ENCODE measurements around the gene SPECC1L.
A peak's percentile ranks its signal among the peaks of the same experiment; 100 is the strongest.

Gene SPECC1L

GRCh38 chr22:24322522-24322921, 51.9 kb downstream of the SPECC1L start:
- no peak for DNase-seq (ENCODE audit: low read depth)

DNA sequence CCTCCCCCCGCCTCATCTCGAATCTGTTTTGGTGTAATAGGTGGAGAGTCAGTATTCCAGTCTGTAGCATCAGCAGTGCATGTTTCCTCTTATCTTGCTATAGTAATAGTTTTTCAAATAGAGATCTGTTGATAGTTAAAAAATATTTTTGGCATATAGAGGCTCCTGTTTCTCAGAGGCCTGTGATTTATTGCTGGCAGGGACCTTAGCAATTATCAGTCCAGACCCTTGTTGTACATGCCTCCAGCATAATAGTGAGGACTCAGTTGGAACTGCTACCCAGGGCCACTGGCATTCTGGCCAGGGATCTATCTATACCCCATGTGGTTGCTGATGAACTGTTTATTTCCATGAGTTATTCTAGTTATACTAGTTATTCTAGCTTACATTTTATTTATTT, 52.6 kb downstream of the SPECC1L start:
- DNase-seq (ENCODE audit: low read depth), result no peak

GRCh38 chr22:24323695-24324094, 53.1 kb downstream of the SPECC1L start:
- DNase-seq (ENCODE audit: low read depth), result no peak

- DNase-seq (ENCODE audit: low read depth), result no peak
These were observed 53.5 kb downstream of the SPECC1L start for GRCh38 chr22:24324137-24324536.

GRCh38 chr22:24325105-24325757, 54.6 kb downstream of the SPECC1L start:
- DNase-seq (ENCODE audit: low read depth), result peak; percentile 78

- no peak for DNase-seq (ENCODE audit: low read depth)
These were observed 55.6 kb downstream of the SPECC1L start for GRCh38 chr22:24326266-24326665.

DNA sequence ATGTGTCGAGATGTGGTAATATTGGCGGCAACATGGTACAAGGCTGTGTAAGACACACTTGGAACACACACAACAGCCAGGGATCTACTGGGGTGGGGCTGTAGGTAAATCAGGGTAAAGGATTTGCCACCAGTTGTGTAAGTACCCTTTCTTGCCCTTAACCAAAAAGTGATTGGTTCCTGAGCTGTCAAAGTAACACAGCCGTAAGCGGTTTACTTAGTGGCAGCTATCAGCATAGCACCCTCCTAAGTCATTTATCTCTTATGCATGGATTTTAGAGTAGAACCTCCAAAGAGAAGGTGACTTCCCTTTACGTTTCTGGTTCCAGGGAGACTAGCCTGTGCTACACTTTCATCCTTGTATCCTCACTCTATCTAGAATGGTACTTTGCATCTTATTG, 57.2 kb downstream of the SPECC1L start:
- DNase-seq (ENCODE audit: low read depth), result no peak

DNA sequence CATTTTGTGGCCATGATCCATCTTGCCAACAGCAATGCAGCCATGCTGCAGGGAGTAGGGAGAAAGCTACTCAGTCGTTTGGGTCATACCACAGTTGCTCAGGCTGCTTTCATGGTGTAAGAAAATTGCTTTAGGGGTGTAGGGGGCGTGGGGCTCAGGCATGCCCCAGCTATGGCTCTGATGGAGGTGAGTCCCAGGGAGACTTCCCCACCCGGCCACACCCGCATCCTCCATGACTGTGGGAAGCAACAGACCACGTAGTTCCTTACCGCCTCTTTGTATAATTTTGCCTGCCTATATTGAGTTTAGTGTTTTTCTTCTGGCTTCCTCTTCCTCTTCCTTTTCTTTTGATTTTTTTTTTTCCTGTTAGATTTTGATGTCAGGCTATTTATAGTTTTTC, 58.8 kb downstream of the SPECC1L start:
- DNase-seq (ENCODE audit: low read depth), result no peak

DNA sequence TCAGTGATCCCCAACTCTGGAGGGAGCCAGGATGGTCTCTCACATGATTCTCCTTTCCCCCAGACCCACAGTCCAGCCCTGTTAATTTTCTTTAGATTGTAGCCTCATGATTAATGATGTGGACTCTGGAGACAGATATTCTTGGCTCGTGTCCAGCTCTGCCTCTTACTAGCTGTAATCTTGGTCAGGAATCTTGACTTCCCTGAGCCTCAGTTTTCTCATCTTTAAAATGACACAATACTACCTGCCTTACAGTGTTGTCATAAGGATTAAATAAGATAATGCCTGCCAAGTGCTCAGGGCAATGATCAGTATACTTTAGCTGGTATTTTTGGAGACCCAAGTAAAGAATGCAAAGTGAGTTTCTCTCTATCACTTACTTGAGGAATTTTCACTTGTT, 60.0 kb downstream of the SPECC1L start:
- no peak for DNase-seq (ENCODE audit: low read depth)

DNA sequence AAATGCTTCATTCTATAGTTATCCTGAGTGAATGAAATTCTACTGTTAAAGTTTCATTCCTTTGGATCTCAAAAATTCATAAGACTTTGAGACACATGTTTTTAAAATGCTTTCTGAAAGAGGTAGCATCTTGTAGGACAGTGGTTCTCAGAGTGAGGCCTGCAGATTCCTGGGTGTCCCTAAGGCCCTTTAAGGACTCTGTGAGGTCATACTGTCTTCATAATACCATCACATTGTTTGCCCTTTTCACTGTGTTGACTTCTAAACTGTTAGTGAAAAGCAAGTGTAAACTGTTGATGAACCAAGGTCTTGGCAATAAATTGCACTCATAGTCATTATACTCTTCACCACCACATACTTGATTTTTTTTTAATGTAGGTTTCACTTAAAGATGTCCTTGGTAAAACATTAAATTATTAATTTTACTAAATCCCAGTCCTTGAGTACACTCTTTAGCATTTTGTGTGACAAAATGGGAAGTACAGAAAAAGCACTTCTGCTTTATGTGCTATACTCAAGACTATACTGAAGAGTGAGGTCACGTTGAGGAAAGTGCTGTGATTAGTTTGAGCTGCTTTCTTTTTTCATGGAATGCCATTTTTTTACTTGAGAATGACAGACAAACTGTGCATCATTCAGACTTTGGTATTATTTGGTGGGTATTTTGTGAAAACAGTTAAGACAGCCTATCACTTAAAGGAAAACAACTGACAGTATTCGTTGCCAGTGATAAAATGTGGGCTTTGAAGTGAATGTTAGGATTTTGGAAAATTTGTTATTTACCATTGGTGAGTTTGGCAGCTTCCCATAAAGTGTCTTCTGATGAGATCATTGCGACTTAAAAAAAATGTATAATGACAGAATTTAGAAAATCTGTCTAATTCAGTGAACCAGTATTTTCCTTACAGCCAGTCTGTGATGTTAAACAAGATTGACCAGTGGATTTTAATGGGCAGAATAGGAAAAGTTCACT, 61.1 kb downstream of the SPECC1L start:
- DNase-seq (ENCODE audit: low read depth), result no peak

DNA sequence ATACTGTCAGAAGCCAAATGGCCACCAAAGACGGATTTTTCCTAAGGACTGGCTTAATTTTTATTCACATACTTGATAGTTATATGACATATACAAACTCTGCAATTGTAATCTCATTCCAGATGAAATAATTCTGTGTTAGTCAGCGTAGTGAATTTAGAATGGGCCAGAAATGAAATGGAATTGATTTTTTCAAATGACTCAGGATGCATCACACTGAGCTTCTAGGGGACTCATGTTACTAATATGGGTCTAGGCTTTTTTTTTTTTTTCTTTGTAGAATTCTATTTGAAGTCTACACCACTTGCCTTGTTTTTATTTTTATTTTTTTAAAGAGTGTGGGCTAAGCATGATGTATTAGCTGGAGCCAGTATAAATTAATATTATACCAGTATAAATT, 62.7 kb downstream of the SPECC1L start:
- DNase-seq (ENCODE audit: low read depth), result peak; percentile 74

DNA sequence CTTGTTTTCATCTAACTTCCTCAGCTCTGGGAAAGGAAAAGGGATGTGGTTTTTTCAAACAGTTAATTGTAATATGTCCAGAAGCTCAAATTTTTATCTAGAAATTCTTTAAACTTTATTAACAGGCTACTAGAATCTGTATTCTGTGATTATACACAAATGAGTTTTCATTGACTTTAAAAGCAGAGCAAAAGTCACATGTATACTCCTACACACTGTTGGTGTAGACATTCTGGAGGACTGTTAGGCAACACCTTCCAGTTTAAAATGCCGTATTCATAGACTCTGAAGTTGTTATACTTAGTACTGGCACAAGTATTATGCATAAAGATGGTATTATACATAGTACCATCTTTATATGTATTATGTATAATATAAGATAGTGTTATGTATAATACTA, 64.9 kb downstream of the SPECC1L start:
- DNase-seq (ENCODE audit: low read depth), result no peak

GRCh38 chr22:24337894-24338645, 67.4 kb downstream of the SPECC1L start:
- no peak for DNase-seq (ENCODE audit: low read depth)

DNA sequence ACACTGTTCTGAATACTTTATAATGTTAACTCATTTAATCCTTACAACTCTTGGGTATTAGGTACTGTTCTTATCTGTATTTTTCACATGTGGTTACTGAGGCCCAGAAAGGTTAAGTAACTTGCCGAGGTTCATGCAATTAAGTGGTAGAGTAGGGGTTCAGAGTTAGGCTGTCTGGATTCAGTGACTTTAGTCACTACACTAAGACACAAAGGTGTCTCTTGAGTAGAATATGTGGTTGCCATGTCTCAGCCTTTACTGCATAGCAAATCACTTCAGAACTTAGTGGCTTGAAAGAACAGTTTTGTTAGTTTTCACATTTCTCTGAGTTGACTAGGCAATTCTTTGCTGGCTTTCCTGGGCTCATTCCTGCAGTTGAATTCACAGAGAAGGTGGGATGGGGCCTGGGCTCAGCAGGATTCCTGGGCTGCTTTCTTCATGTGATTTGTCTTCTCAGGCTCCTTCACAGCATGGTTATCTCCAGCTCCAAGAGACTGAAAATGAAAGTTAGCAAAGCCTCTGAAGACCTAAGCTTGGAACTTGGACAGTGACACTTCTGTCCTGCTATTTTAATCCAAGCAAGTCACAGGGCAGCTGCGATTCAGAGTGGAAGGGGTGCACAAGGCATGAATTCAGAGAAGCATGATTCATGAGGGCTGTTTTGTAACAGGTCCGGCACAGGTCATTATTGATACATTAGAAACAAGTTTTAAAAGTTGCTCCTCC, 68.3 kb downstream of the SPECC1L start:
- peak; percentile 15 for DNase-seq (ENCODE audit: low read depth)

DNA sequence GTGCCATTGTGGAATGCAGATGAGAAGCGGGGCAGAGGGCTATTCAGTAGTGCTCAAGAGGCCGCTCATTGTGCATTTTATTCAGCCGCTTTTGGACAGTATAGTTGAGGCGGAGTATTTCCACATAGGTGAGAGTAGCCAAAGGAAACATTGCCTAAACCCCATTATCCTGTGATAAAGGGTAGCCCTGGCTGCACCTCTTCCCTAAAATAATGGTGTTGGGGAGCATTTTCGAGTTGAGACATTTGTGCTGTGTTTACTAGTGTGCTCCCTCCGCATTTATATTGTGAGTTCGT, 68.8 kb downstream of the SPECC1L start:
- no peak for DNase-seq (ENCODE audit: low read depth)

- no peak for DNase-seq (ENCODE audit: low read depth)
These were observed 71.0 kb downstream of the SPECC1L start for GRCh38 chr22:24341627-24342026.

DNA sequence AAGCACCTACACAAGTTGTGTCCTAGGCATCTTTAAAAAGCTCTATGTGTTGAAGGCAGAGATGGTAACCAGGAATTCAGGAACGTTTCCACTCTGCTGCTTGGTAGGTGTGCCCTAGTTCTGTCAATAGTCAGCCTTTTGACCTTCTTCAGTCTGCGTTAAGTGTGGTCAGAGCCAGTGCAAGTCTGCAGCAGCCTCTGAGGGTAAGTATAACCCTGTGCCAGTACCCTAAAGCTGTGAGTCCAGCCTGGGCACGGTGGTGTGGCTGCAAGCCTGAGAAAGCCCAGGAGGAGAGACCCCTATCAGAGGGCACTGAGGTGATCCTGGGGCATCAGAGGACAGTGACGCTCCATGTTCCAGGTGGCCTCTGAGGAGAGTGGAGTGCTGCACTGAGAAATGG, 80.0 kb downstream of the SPECC1L start:
- no peak for DNase-seq (ENCODE audit: low read depth)

DNA sequence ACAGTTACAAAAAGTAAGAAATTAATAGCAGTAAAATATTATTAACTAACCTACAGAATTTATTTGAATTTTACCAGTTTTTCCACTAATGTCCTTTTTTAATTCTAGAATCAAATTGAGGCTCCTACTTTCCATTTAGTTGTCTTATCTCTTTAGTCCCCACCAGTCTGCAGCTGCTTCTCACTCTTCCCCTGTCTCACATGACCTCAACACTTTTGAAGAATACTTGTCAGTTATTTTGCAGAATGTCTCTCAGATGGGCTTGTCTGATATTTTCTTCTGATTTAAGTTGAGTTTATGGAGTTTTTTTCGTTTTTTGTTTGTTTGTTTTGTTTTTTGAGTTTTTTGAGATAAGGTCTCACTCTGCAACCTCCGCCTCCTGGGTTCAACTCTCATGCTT, 82.5 kb downstream of the SPECC1L start:
- no peak for DNase-seq (ENCODE audit: low read depth)

DNA sequence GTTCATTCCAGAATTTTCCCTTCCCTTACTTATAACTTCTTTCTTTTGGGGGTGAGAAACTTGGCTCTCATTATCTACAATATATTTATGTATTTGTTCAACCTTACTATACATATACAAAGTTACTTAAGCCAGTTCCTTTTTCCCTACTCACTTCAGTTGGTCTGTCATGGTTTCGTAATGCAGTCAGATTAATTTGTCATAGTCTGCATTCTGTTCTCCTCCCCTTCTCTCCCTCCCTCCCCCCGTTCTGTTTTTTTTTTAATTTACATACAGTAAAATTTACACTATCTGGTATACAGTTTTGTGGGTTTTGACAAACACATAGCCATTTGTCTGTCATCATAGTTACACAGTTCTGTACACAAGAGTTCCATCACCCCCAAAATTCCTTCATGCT, 84.9 kb downstream of the SPECC1L start:
- DNase-seq (ENCODE audit: low read depth), result no peak

DNA sequence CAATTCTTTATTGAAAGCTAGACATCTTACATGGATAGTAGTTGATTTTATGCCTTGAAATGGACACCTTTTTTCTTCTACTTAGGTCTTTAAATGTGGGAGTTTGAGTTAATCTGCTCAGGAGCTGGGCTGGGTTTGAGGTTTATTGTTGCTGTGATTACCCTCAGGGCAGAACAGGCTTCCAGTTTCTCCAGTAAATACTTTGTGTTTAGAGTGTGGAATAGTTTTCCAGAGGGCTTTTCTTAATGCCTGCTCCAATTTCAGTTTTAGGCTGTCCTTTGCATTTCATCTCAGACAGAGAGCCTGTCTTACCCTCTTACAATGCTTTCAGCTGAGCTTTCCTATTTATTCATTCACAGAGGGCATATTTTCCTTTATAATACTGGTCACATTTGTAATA, 86.9 kb downstream of the SPECC1L start:
- DNase-seq (ENCODE audit: low read depth), result no peak

GRCh38 chr22:24358105-24358836, 87.6 kb downstream of the SPECC1L start:
- DNase-seq (ENCODE audit: low read depth), result no peak
